HEK293 (cell line): Measurements from ENCODE around the gene GPATCH4.

Source experiments
- KLF9 ChIP-seq: fragments of 450-650 bp; formaldehyde crosslinking; IDR thresholded peaks from 2 replicates; pipeline ENCODE4 v1.5.1; 2016; ENCODE audit warnings: missing biosample characterization, missing genetic modification characterization, low read depth
- SCRT2 ChIP-seq: fragments of 450-650 bp; formaldehyde crosslinking; IDR thresholded peaks from 2 replicates; pipeline ENCODE4 v1.5.1; 2016; ENCODE audit warnings: missing biosample characterization, missing genetic modification characterization
- ZNF658 ChIP-seq: fragments of 450-650 bp; formaldehyde crosslinking; IDR thresholded peaks from 2 replicates; pipeline ENCODE4; 2016; ENCODE audit warnings: missing biosample characterization, missing genetic modification characterization
- TF ChIP-seq, protein P1 (sequence below): fragments of 450-650 bp; formaldehyde crosslinking; IDR thresholded peaks from 2 replicates; pipeline ENCODE4 v1.5.1; 2016; ENCODE audit warnings: missing biosample characterization, missing genetic modification characterization
- TF ChIP-seq, protein P2 (sequence below): fragments of 450-650 bp; formaldehyde crosslinking; IDR thresholded peaks from 2 replicates; pipeline ENCODE4 v1.5.1; 2016; ENCODE audit warnings: missing biosample characterization, missing genetic modification characterization

DNA sequence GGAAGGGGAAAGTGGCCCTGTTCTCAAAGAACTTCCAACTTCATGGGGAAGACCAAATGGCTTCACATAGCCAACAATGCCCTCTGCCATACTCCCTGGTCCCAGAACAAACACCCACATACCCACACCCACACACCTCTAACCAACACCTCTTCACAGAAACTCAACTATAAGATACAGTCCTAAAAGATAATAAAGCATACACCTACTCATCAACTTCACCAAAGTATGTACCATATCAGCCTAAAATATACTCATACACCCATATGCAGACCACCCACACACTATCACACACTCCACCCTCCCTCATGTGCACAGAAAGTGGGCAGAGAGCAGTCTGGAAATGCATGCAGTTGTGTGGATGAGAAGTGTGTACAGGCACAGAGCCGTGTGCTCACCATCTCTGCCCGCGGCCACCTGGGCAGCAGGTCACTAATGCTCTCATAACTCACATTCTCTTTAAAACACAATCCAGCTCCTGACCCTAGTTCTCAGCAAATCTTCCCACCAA lies 56.6 kb downstream of the GPATCH4 start:
- TF ChIP-seq, protein P1, sequence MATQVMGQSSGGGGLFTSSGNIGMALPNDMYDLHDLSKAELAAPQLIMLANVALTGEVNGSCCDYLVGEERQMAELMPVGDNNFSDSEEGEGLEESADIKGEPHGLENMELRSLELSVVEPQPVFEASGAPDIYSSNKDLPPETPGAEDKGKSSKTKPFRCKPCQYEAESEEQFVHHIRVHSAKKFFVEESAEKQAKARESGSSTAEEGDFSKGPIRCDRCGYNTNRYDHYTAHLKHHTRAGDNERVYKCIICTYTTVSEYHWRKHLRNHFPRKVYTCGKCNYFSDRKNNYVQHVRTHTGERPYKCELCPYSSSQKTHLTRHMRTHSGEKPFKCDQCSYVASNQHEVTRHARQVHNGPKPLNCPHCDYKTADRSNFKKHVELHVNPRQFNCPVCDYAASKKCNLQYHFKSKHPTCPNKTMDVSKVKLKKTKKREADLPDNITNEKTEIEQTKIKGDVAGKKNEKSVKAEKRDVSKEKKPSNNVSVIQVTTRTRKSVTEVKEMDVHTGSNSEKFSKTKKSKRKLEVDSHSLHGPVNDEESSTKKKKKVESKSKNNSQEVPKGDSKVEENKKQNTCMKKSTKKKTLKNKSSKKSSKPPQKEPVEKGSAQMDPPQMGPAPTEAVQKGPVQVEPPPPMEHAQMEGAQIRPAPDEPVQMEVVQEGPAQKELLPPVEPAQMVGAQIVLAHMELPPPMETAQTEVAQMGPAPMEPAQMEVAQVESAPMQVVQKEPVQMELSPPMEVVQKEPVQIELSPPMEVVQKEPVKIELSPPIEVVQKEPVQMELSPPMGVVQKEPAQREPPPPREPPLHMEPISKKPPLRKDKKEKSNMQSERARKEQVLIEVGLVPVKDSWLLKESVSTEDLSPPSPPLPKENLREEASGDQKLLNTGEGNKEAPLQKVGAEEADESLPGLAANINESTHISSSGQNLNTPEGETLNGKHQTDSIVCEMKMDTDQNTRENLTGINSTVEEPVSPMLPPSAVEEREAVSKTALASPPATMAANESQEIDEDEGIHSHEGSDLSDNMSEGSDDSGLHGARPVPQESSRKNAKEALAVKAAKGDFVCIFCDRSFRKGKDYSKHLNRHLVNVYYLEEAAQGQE (tag by site-specific recombination): no peak
- TF ChIP-seq ZNF658 (tag by site-specific recombination) (no peak), SCRT2 (tag by site-specific recombination) (no peak), KLF9 (tag by site-specific recombination) (no peak)
- TF ChIP-seq, protein P2, sequence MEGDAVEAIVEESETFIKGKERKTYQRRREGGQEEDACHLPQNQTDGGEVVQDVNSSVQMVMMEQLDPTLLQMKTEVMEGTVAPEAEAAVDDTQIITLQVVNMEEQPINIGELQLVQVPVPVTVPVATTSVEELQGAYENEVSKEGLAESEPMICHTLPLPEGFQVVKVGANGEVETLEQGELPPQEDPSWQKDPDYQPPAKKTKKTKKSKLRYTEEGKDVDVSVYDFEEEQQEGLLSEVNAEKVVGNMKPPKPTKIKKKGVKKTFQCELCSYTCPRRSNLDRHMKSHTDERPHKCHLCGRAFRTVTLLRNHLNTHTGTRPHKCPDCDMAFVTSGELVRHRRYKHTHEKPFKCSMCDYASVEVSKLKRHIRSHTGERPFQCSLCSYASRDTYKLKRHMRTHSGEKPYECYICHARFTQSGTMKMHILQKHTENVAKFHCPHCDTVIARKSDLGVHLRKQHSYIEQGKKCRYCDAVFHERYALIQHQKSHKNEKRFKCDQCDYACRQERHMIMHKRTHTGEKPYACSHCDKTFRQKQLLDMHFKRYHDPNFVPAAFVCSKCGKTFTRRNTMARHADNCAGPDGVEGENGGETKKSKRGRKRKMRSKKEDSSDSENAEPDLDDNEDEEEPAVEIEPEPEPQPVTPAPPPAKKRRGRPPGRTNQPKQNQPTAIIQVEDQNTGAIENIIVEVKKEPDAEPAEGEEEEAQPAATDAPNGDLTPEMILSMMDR (tag by site-specific recombination): no peak
